Type B pancreatic cell (in vitro differentiated cells): ENCODE results near the gene PSMA7. TPM values are rescaled to one million over a fixed set of nuclear protein-coding genes. Genes with fewer than 3 reads are reported as not detected.

Source experiments
- DNase-seq: peaks from one replicate; pipeline ENCODE4 v3.0.0; 2021; ENCODE audit warnings: mixed read lengths; ENCODE audit not compliant: unreplicated experiment; ENCODE audit errors: extremely low spot score
- H3K27ac Mint-ChIP-seq: 2 replicates; pipeline ENCODE4 v1.8.0; 2021; ENCODE audit warnings: mild to moderate bottlenecking, mixed read lengths
- H3K27me3 Mint-ChIP-seq: 2 replicates; pipeline ENCODE4 v1.8.0; 2021; ENCODE audit warnings: mixed read lengths
- H3K36me3 Mint-ChIP-seq: 2 replicates; pipeline ENCODE4 v1.8.0; 2021; ENCODE audit warnings: mixed read lengths
- H3K4me1 Mint-ChIP-seq: one replicate; pipeline ENCODE4 v1.8.0; 2021; ENCODE audit warnings: mixed read lengths; ENCODE audit not compliant: unreplicated experiment
- H3K4me3 Mint-ChIP-seq: 2 replicates; pipeline ENCODE4 v1.8.0; 2021; ENCODE audit warnings: mild to moderate bottlenecking, mixed read lengths
- H3K9me3 Mint-ChIP-seq: 2 replicates; pipeline ENCODE4 v1.8.0; 2021; ENCODE audit warnings: mixed read lengths
- CTCF ChIP-seq: fragments of 200-600 bp; sonication (generic); conservative IDR thresholded peaks from 2 replicates; pipeline ENCODE4 v1.5.0; 2021; ENCODE audit warnings: antibody characterized with exemption, mild to moderate bottlenecking
- total RNA-seq: library from RNA; stranded (reverse); gene quantifications from 2 replicates; pipeline ENCODE4 v1.2.1, GENCODE V29; 2021; ENCODE audit warnings: low replicate concordance

PSMA7 gene
- total RNA-seq, 1 donor from 2014 or later = 236 TPM

- peaks cover 13% of the 10 kb centered on the region for H3K4me1 Mint-ChIP-seq
- H3K27ac Mint-ChIP-seq = peak within 1 kb of the TSS; percentile 94
- DNase-seq = peak; percentile 98
- H3K9me3 Mint-ChIP-seq = no peaks in the 10 kb centered on the region
- H3K36me3 Mint-ChIP-seq = peaks cover 9% of the 10 kb centered on the region
- no peak for TF ChIP-seq CTCF
- peak within 1 kb of the TSS; percentile 94 for H3K4me3 Mint-ChIP-seq
- peaks cover 17% of the 10 kb centered on the region for H3K27me3 Mint-ChIP-seq
These were observed 21.2 kb downstream of the PSMA7 start, which contains the start of gene LSM14B for GRCh38 chr20:62121776-62122653. TSS of gene LSM14B (plus strand) at chr20:62122475. CDS start at chr20:62122667, 192 bp downstream.

GRCh38 chr20:62120990-62121775 lies 22.0 kb downstream of the PSMA7 start:
- H3K27ac Mint-ChIP-seq = peak overlapping the region; percentile 94

GRCh38 chr20:62120365-62120762 lies 22.8 kb downstream of the PSMA7 start:
- no peak for DNase-seq
- Mint-ChIP-seq H3K4me3 (peak overlapping the region; percentile 63), H3K36me3 (peaks cover 6% of the 10 kb centered on the region), H3K27me3 (peaks cover 21% of the 10 kb centered on the region), H3K4me1 (peaks cover 13% of the 10 kb centered on the region), H3K9me3 (no peaks in the 10 kb centered on the region), H3K27ac (peak overlapping the region; percentile 51)
- TF ChIP-seq CTCF = no peak

More at GRCh38 chr20:62120990-62121775, 22.0 kb downstream of the PSMA7 start:
- H3K4me3 Mint-ChIP-seq = peak overlapping the region; percentile 94
- no peaks in the 10 kb centered on the region for H3K9me3 Mint-ChIP-seq
- peaks cover 13% of the 10 kb centered on the region for H3K4me1 Mint-ChIP-seq
- no peak for DNase-seq
- peaks cover 17% of the 10 kb centered on the region for H3K27me3 Mint-ChIP-seq
- H3K36me3 Mint-ChIP-seq = peaks cover 6% of the 10 kb centered on the region
- no peak for TF ChIP-seq CTCF

GRCh38 chr20:62119591-62120364 lies 23.4 kb downstream of the PSMA7 start:
- peak overlapping the region; percentile 51 for H3K27ac Mint-ChIP-seq

More at GRCh38 chr20:62119591-62120364, 23.4 kb downstream of the PSMA7 start:
- Mint-ChIP-seq H3K9me3 (no peaks in the 10 kb centered on the region), H3K27me3 (peaks cover 24% of the 10 kb centered on the region), H3K4me1 (peaks cover 13% of the 10 kb centered on the region), H3K36me3 (peaks cover 6% of the 10 kb centered on the region), H3K4me3 (no peak overlapping the region)
- TF ChIP-seq CTCF = no peak
- DNase-seq = no peak
